Measurements from ENCODE around the gene SIT1. TPM values are rescaled to one million over a fixed set of nuclear protein-coding genes. Genes with fewer than 3 reads are reported as not detected.
"Not testable (repeated sequence)": the region's sequence is repeated elsewhere in the genome, so short reads cannot be mapped to it uniquely, and the experiment has no call there.

Gene SIT1
- total RNA-seq, 1 donor from 2014 or later: not detected

DNA sequence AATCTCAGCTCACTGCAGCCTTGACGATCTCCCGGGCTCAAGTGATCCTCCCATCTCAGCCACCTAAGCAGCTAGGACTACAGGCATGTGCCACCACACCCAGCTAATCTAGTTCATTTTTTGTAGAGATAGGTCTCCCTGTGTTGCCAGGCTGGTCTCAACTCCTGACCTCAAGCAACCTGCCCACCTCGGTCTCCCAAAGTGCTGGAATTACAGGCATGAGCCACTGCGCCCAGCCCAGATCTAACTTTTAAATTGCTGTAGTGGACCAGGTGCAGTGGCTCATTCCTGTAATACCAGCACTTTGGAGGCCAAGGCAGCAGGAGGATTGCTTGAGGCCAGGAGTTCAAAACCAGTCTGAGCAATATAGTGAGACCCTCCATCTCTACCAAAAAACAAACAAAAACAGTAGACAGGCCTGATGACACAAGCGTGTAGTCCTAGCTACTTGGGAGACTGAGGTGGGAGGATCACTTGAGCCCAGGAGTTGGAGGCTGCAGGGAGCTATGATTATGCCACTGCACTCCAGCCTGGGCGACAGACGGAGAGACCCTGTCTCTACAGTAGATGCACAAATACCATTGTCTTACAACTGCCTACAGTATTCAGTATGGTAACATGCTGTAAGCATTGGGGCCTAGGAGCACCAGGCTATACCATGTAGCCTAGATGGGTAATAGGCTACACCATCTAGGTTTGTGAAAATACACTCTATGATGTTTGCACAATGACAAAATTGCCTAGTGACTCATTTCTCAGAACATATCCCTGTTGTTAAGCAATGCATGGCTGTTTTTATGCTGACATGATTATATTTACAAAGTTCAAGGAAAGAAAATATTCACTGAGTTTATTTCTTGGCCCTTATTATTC is 1.5 kb upstream of the SIT1 start:
- FAIRE-seq (no peak), DNase-seq (ENCODE audit: low read depth) (peak; percentile 93)
- H3K36me3 ChIP-seq (ENCODE audit: control insufficient read depth, insufficient read depth, low read length): no peaks in the 10 kb centered on the region
- H3K4me3 ChIP-seq (ENCODE audit: low read depth, low read length): no peak overlapping the region
- no peaks in the 10 kb centered on the region for H3K27me3 ChIP-seq (ENCODE audit: control insufficient read depth, insufficient read depth, low read length)
- TF ChIP-seq CTCF (IDR thresholded peaks at IDR 0.05; ENCODE audit: insufficient read depth, low read length, severe bottlenecking): no peak

DNA sequence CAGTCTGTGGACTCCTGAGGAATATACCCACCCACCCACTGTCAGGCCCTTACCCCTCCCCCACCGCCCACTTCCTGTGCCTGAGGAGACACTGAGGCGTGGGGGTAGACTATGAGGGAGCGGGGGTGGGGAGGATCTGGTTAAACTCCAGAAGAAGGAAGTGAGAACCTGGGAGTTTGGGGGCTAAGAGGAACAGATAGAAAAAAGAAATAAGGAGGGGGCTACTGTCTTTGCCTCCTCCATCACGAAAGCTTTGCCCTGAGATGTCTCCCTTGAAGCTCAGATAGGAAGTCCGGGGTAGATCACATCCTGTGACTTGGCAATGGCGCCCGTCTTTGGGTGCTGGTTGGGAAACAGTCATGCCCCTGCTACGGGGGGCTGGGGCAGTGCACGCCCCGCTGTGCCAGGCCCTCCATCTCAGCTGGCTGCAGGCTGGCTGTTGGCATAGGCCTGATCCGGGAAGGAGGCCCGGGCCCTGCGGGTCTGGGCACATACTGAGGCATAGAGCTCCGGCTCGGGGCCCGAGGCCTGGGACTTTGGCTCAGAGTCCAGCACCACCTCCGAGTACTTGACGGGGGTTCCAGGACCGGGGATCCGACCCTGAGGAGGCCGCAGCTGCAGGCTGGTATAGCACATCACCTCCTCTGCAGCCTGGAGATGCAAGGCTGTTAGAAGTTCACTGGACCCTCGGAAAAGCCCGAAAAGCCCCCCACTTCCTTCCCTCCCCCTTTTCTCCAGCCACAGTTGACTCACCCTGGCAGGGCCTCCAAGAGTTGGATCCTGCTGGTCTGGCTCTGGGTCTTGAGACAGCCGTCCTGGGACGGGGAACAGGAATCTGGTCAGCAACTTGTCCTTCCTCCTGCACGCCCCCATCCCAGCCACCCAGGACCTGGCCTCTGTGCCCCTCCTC is 1.0 kb downstream of the SIT1 start:
- H3K4me3 ChIP-seq (ENCODE audit: low read depth, low read length): no peak overlapping the region

GRCh38 chr9:35646533-35647265 is 4.0 kb downstream of the SIT1 start:
- H3K4me3 ChIP-seq (ENCODE audit: low read depth, low read length): peak overlapping the region; percentile 73
- H3K27me3 ChIP-seq (ENCODE audit: control insufficient read depth, insufficient read depth, low read length): no peaks in the 10 kb centered on the region
- H3K36me3 ChIP-seq (ENCODE audit: control insufficient read depth, insufficient read depth, low read length): no peaks in the 10 kb centered on the region
- TF ChIP-seq CTCF (IDR thresholded peaks at IDR 0.05; ENCODE audit: insufficient read depth, low read length, severe bottlenecking): peak; percentile 98
- peak; percentile 79 for DNase-seq (ENCODE audit: low read depth)
- FAIRE-seq: no peak

More for the DNA sequence above, 1.0 kb downstream of the SIT1 start:
- no peaks in the 10 kb centered on the region for H3K27me3 ChIP-seq (ENCODE audit: control insufficient read depth, insufficient read depth, low read length)
- H3K36me3 ChIP-seq (ENCODE audit: control insufficient read depth, insufficient read depth, low read length): no peaks in the 10 kb centered on the region
- DNase-seq (ENCODE audit: low read depth) (no peak), FAIRE-seq (no peak)
- no peak for TF ChIP-seq CTCF (IDR thresholded peaks at IDR 0.05; ENCODE audit: insufficient read depth, low read length, severe bottlenecking)

DNA sequence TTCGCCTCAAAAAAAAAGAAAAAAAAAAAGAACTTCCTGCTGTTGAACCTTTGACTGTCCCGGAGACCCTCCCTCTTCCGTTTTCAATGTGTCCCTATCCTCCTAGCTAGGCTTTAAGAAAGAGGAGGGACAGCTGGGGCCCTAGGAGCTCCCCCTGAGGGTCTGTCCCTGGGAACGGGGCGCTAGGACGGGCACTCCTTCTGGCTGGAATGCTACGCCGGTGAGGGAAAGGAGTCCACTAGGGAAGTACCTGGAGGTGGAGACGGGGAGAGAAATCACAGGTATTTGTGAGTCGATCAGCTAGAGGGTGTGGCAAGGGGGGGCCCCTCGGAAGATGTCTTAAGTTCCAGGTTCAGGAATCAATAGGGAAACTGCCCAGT is 4.6 kb downstream of the SIT1 start:
- FAIRE-seq (no peak), DNase-seq (ENCODE audit: low read depth) (peak; percentile 71)
- peak; percentile 54 for TF ChIP-seq CTCF (IDR thresholded peaks at IDR 0.05; ENCODE audit: insufficient read depth, low read length, severe bottlenecking)
- H3K4me3 ChIP-seq (ENCODE audit: low read depth, low read length): peak overlapping the region; percentile 73
- no peaks in the 10 kb centered on the region for H3K27me3 ChIP-seq (ENCODE audit: control insufficient read depth, insufficient read depth, low read length)
- no peaks in the 10 kb centered on the region for H3K36me3 ChIP-seq (ENCODE audit: control insufficient read depth, insufficient read depth, low read length)

GRCh38 chr9:35645736-35646135 is 5.0 kb downstream of the SIT1 start:
- not testable (repeated sequence) for H3K36me3 ChIP-seq (ENCODE audit: control insufficient read depth, insufficient read depth, low read length); FAIRE-seq; H3K27me3 ChIP-seq (ENCODE audit: control insufficient read depth, insufficient read depth, low read length); DNase-seq (ENCODE audit: low read depth)
- H3K4me3 ChIP-seq (ENCODE audit: low read depth, low read length): peak overlapping the region; percentile 73
